AG10803 (cell line): ENCODE results near the gene FHDC1.
A peak's percentile ranks its signal among the peaks of the same experiment; 100 is the strongest.
"Not testable (repeated sequence)": the region's sequence is repeated elsewhere in the genome, so short reads cannot be mapped to it uniquely, and the experiment has no call there.

Experiments
- DNase-seq: peaks from one replicate; pipeline ENCODE4 v3.0.0; 2010; ENCODE audit warnings: low read depth
- H3K4me3 ChIP-seq: 2 replicates; pipeline ENCODE4 v1.5.1; 2011; ENCODE audit warnings: mild to moderate bottlenecking, low read length, control low read depth
- CTCF ChIP-seq: conservative IDR thresholded peaks from 2 replicates; pipeline ENCODE4 v1.5.1; 2011; ENCODE audit warnings: mild to moderate bottlenecking, low read length, control low read depth, inconsistent platforms

Gene FHDC1, protein sequence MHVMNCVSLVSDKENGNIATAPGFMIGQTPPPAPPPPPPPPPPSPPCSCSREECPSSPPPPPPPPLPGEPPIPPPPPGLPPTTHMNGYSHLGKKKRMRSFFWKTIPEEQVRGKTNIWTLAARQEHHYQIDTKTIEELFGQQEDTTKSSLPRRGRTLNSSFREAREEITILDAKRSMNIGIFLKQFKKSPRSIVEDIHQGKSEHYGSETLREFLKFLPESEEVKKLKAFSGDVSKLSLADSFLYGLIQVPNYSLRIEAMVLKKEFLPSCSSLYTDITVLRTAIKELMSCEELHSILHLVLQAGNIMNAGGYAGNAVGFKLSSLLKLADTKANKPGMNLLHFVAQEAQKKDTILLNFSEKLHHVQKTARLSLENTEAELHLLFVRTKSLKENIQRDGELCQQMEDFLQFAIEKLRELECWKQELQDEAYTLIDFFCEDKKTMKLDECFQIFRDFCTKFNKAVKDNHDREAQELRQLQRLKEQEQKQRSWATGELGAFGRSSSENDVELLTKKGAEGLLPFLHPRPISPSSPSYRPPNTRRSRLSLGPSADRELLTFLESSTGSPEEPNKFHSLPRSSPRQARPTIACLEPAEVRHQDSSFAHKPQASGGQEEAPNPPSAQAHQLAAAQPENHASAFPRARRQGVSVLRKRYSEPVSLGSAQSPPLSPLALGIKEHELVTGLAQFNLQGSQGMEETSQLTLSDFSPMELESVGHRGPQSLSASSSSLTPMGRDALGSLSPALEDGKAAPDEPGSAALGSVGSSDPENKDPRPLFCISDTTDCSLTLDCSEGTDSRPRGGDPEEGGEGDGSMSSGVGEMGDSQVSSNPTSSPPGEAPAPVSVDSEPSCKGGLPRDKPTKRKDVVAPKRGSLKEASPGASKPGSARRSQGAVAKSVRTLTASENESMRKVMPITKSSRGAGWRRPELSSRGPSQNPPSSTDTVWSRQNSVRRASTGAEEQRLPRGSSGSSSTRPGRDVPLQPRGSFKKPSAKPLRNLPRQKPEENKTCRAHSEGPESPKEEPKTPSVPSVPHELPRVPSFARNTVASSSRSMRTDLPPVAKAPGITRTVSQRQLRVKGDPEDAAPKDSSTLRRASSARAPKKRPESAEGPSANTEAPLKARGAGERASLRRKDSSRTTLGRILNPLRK

DNA sequence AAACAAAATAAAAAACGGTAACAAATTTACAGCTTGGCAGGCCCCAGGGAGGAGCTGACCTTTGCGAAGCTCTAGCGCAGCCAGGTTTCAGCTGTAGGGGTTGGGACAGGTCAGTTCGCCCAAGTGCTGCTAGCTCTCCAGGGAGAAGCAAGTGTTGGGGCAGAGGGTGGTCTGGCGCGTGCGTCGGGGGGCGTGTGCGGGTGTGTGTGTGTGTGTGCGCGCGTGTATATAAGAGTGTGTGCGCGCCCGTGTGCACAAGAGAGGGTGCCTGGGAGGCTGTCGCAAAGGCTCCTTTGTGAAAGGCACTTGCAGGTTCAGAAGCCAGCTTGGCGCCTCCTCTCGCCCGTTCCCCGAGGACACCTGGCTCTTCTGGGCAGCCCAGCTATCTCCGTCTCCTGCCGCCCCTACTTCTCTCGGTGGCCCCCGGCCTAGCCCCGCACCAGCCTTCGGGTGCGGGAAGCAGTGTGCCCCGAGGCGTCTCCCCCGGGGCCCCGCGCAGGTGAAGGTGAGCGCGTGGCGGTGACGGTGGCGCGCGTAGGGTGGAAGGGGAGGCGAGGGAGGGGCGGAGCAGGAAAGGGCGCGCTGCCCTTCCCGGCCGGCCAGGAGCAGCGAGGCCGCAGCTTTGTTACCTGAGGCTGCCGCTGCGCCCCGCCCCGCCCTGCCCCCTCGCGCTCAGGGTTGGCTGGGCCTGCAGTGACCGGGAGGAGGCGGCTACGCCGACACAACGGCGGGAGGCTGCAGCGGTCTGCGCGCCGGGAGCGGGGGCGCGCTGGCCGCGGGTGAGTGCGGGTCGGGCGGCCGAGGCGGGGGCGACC is at the start of gene FHDC1:
FHDC1 (plus strand) TSS at position 693 of the 815 bp plus-strand sequence. CDS start 6,735 bp downstream, outside the sequence.
- DNase-seq = no peak
- no peak for TF ChIP-seq CTCF
- peak within 1 kb of the TSS; percentile 57 for H3K4me3 ChIP-seq

DNA sequence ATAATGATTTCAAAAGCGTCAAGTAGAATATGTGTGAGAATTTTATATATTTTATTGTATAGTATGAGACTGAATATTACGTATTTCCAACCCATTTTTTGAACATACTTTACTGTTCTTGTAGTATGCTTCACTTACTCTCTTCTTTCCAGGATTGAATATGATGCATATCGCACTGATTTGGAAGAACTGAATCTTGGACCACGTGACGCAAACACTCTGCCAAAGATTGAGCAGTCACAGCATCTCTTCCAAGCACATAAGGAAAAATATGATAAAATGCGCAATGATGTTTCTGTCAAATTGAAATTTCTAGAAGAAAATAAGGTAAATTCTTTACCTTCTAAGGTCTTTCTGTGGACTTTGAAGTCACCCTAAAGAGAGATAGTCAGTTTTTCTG is 48.1 kb upstream of the FHDC1 start:
- no peak for DNase-seq
- H3K4me3 ChIP-seq = no peak overlapping the region
- TF ChIP-seq CTCF = no peak

- H3K4me3 ChIP-seq = no peak overlapping the region
- TF ChIP-seq CTCF = no peak
- no peak for DNase-seq
Measured at GRCh38 chr4:152892974-152893373, 43.1 kb upstream of the FHDC1 start.

DNA sequence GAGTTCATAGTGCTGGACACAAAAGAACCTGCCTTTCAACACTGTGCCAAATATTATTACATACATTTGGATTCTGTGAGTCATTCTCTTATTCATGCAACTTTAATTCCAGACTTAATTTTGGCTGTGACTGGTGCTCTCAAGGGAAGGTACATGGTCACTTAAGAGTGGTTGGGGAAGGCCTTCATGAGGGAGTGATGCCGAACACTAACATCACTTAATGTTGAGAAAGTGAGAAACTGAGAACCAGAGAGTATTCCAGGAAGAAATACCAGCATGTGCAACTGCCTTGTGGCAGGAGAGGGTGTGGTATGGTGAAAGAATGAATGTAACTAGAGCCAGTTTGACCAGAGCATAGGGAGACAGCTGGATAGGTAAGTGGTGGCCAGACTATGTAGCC is 41.5 kb upstream of the FHDC1 start:
- H3K4me3 ChIP-seq = no peak overlapping the region
- peak; percentile 65 for DNase-seq
- TF ChIP-seq CTCF = no peak

- no peak for TF ChIP-seq CTCF
- peak; percentile 66 for DNase-seq
- H3K4me3 ChIP-seq = no peak overlapping the region
Measured at GRCh38 chr4:152896811-152897210, 39.3 kb upstream of the FHDC1 start.

DNA sequence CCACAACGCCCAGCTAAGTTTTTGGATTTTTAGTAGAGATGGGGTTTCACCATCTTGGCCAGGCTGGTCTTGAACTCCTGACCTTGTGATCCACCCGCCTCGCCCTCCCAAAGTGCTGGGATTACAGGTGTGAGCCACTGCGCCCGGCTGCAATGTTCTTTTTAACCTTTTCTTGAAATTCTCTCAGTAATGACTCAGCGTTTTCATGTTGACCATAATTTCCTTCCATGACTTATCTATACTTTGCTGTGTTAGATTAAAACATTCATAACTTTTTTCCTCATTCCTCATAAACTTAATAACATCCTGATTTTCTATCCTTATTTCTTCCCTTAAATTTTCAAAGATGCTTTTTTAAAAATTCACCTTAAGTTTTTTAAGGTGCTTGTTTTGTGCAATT is 38.0 kb upstream of the FHDC1 start:
- H3K4me3 ChIP-seq, DNase-seq: not testable (repeated sequence)
